ENCODE measurements around the gene ZMYND19.

ZMYND19 gene

GRCh38 chr9:137613738-137614523 is 23.6 kb upstream of the ZMYND19 start:
- H3K4me2 ChIP-seq (ENCODE audit: low read length, poor library complexity, severe bottlenecking) = no peak overlapping the region
- no peak overlapping the region for H3K23ac ChIP-seq (ENCODE audit: low read length in 2 of 2)
- no peak overlapping the region for H2BK15ac ChIP-seq (ENCODE audit: low read depth, poor library complexity, severe bottlenecking)
- H3K79me1 ChIP-seq (replicated peaks; ENCODE audit: low read length, poor library complexity, severe bottlenecking) = peaks cover 37% of the 10 kb centered on the region
- no peak for DNase-seq
- peaks cover 28 to 34% of the 10 kb centered on the region in 2 experiments for H3K36me3 ChIP-seq (ENCODE audit: control insufficient read depth in 1 of 2, insufficient read depth in 2 of 2, low read depth in 1 of 2, low read length in 2 of 2)
- no peak overlapping the region for H4K91ac ChIP-seq (ENCODE audit: low read length)
- H2AFZ ChIP-seq (ENCODE audit: low read depth, low read length) = no peak overlapping the region
- H3K27me3 ChIP-seq (ENCODE audit: control insufficient read depth in 1 of 2, insufficient read depth in 1 of 2, low read length in 2 of 2) = no peaks in the 10 kb centered on the region
- no peak overlapping the region for H3K4me3 ChIP-seq (ENCODE audit: insufficient read depth in 1 of 2, low read depth in 1 of 2, low read length in 2 of 2)
- peaks cover 41% of the 10 kb centered on the region for H3K4me1 ChIP-seq (ENCODE audit: control insufficient read depth, insufficient read depth, low read depth, low read length)
- no peak overlapping the region for H2BK120ac ChIP-seq (ENCODE audit: low read depth, low read length)
- WGBS = 96% methylated on average over 25 of the region's 27 CpGs
- H4K8ac ChIP-seq (ENCODE audit: low read length) = no peak overlapping the region
- no peak overlapping the region for H3K9ac ChIP-seq (ENCODE audit: low read length)
- H2AK5ac ChIP-seq (ENCODE audit: low read length, severe bottlenecking) = peak overlapping the region; percentile 76
- H3K27ac ChIP-seq (ENCODE audit: low read length, poor library complexity, severe bottlenecking) = no peak overlapping the region
- H3K14ac ChIP-seq (ENCODE audit: low read length in 2 of 2) = no peak overlapping the region
- no peak overlapping the region for H3K4ac ChIP-seq (ENCODE audit: low read depth in 1 of 2, low read length in 2 of 2)
- no peak overlapping the region for H3K18ac ChIP-seq (ENCODE audit: low read depth in 1 of 2, low read length in 2 of 2)
- no peak overlapping the region for H2BK5ac ChIP-seq (ENCODE audit: low read depth, low read length, poor library complexity, severe bottlenecking)
- H2BK12ac ChIP-seq (ENCODE audit: low read length in 2 of 2) = no peak overlapping the region
- no peaks in the 10 kb centered on the region for H3K9me3 ChIP-seq (ENCODE audit: control insufficient read depth, low read length)

- Histone ChIP-seq H3K4me2 (ENCODE audit: low read length, poor library complexity, severe bottlenecking) (no peak overlapping the region), H3K14ac (ENCODE audit: low read length in 2 of 2) (no peak overlapping the region), H4K91ac (ENCODE audit: low read length) (peak overlapping the region; percentile 2), H3K4me3 (ENCODE audit: insufficient read depth in 1 of 2, low read depth in 1 of 2, low read length in 2 of 2) (no peak overlapping the region), H3K27ac (ENCODE audit: low read length, poor library complexity, severe bottlenecking) (no peak overlapping the region), H3K27me3 (ENCODE audit: control insufficient read depth in 1 of 2, insufficient read depth in 1 of 2, low read length in 2 of 2) (no peaks in the 10 kb centered on the region), H3K4me1 (ENCODE audit: control insufficient read depth, insufficient read depth, low read depth, low read length) (peaks cover 42% of the 10 kb centered on the region), H2BK5ac (ENCODE audit: low read depth, low read length, poor library complexity, severe bottlenecking) (no peak overlapping the region), H2BK12ac (ENCODE audit: low read length in 2 of 2) (peak overlapping the region in 1 of 2 experiments; percentile 49), H3K79me1 (replicated peaks; ENCODE audit: low read length, poor library complexity, severe bottlenecking) (peaks cover 40% of the 10 kb centered on the region), H2AFZ (ENCODE audit: low read depth, low read length) (no peak overlapping the region), H3K9me3 (ENCODE audit: control insufficient read depth, low read length) (no peaks in the 10 kb centered on the region), H3K18ac (ENCODE audit: low read depth in 1 of 2, low read length in 2 of 2) (no peak overlapping the region), H3K36me3 (ENCODE audit: control insufficient read depth in 1 of 2, insufficient read depth in 2 of 2, low read depth in 1 of 2, low read length in 2 of 2) (peaks cover 28 to 39% of the 10 kb centered on the region in 2 experiments), H2BK15ac (ENCODE audit: low read depth, poor library complexity, severe bottlenecking) (peak overlapping the region; percentile 15), H3K4ac (ENCODE audit: low read depth in 1 of 2, low read length in 2 of 2) (peak overlapping the region in 1 of 2 experiments; percentile 13), H3K23ac (ENCODE audit: low read length in 2 of 2) (no peak overlapping the region), H4K8ac (ENCODE audit: low read length) (peak overlapping the region; percentile 52), H2AK5ac (ENCODE audit: low read length, severe bottlenecking) (peak overlapping the region; percentile 76), H2BK120ac (ENCODE audit: low read depth, low read length) (no peak overlapping the region), H3K9ac (ENCODE audit: low read length) (no peak overlapping the region)
- 92% methylated on average over 5 of the region's 5 CpGs for WGBS
- DNase-seq = no peak
These were observed 22.9 kb upstream of the ZMYND19 start for GRCh38 chr9:137613259-137613658.

- H4K8ac ChIP-seq (ENCODE audit: low read length) = peak overlapping the region; percentile 50
- H2AFZ ChIP-seq (ENCODE audit: low read depth, low read length) = no peak overlapping the region
- peak overlapping the region; percentile 12 for H2BK120ac ChIP-seq (ENCODE audit: low read depth, low read length)
- H3K36me3 ChIP-seq (ENCODE audit: control insufficient read depth in 1 of 2, insufficient read depth in 2 of 2, low read depth in 1 of 2, low read length in 2 of 2) = peaks cover 28 to 41% of the 10 kb centered on the region in 2 experiments
- H4K91ac ChIP-seq (ENCODE audit: low read length) = peak overlapping the region; percentile 2
- H2BK5ac ChIP-seq (ENCODE audit: low read depth, low read length, poor library complexity, severe bottlenecking) = peak overlapping the region; percentile 39
- H2BK15ac ChIP-seq (ENCODE audit: low read depth, poor library complexity, severe bottlenecking) = peak overlapping the region; percentile 15
- peaks cover 40% of the 10 kb centered on the region for H3K79me1 ChIP-seq (replicated peaks; ENCODE audit: low read length, poor library complexity, severe bottlenecking)
- H3K14ac ChIP-seq (ENCODE audit: low read length in 2 of 2) = no peak overlapping the region
- H3K23ac ChIP-seq (ENCODE audit: low read length in 2 of 2) = no peak overlapping the region
- H3K4me2 ChIP-seq (ENCODE audit: low read length, poor library complexity, severe bottlenecking) = no peak overlapping the region
- no peak overlapping the region for H3K4me3 ChIP-seq (ENCODE audit: insufficient read depth in 1 of 2, low read depth in 1 of 2, low read length in 2 of 2)
- H3K18ac ChIP-seq (ENCODE audit: low read depth in 1 of 2, low read length in 2 of 2) = peak overlapping the region in 1 of 2 experiments; percentile 71
- no peak for DNase-seq
- no peaks in the 10 kb centered on the region for H3K27me3 ChIP-seq (ENCODE audit: control insufficient read depth in 1 of 2, insufficient read depth in 1 of 2, low read length in 2 of 2)
- H3K9ac ChIP-seq (ENCODE audit: low read length) = peak overlapping the region; percentile 38
- peak overlapping the region in 1 of 2 experiments; percentile 1 for H2BK12ac ChIP-seq (ENCODE audit: low read length in 2 of 2)
- H3K9me3 ChIP-seq (ENCODE audit: control insufficient read depth, low read length) = no peaks in the 10 kb centered on the region
- peak overlapping the region; percentile 76 for H2AK5ac ChIP-seq (ENCODE audit: low read length, severe bottlenecking)
- peak overlapping the region in 1 of 2 experiments; percentile 79 for H3K4ac ChIP-seq (ENCODE audit: low read depth in 1 of 2, low read length in 2 of 2)
- peaks cover 39% of the 10 kb centered on the region for H3K4me1 ChIP-seq (ENCODE audit: control insufficient read depth, insufficient read depth, low read depth, low read length)
- WGBS = 83% methylated on average over 8 of the region's 8 CpGs
- H3K27ac ChIP-seq (ENCODE audit: low read length, poor library complexity, severe bottlenecking) = peak overlapping the region; percentile 68
These were observed 22.4 kb upstream of the ZMYND19 start for GRCh38 chr9:137612741-137613142.
